ES-I3 (cell line): ENCODE data around the gene CAMK4.

Experiments used
- H3K36me3 ChIP-seq: 2 replicates; pipeline ENCODE4 v1.6.1; 2013; ENCODE audit warnings: mild to moderate bottlenecking, low read length, control low read depth, moderate library complexity; ENCODE audit not compliant: insufficient read depth
- H3K4me1 ChIP-seq: 2 replicates; pipeline ENCODE4 v1.6.1; 2013; ENCODE audit warnings: mild to moderate bottlenecking, control low read depth, low read length; ENCODE audit not compliant: insufficient read depth
- H3K9ac ChIP-seq: 2 replicates; pipeline ENCODE4 v1.6.1; 2013; ENCODE audit warnings: low read depth, mild to moderate bottlenecking, low read length, moderate library complexity
- H3K9me3 ChIP-seq: 2 replicates; pipeline ENCODE4 v1.6.1; 2013; ENCODE audit warnings: mild to moderate bottlenecking, low read length, moderate library complexity; ENCODE audit not compliant: control insufficient read depth, insufficient read depth

CAMK4 gene

DNA sequence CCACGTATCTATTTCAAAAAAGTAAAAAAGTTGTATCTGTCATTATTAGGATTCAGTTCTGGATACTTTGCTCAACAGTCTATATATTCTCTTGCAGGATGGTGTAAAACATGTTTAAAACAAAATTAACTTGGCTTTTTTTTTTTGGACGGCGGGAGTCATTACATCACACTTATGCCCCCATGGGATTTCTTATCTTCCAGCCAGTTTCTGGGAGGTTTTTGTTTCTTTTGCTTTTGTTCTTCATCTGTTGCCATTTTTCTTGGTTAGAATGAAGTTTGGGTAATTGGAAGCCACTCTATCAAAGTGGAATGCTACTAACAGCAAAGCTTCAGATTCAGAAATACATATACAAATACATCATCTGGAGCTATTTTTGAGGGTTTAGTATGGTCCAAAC is 289.9 kb downstream of the CAMK4 start:
- H3K9me3 ChIP-seq, result no peaks in the 10 kb centered on the region
- H3K36me3 ChIP-seq, result no peaks in the 10 kb centered on the region
- no peak overlapping the region for H3K9ac ChIP-seq
- H3K4me1 ChIP-seq, result no peaks in the 10 kb centered on the region

DNA sequence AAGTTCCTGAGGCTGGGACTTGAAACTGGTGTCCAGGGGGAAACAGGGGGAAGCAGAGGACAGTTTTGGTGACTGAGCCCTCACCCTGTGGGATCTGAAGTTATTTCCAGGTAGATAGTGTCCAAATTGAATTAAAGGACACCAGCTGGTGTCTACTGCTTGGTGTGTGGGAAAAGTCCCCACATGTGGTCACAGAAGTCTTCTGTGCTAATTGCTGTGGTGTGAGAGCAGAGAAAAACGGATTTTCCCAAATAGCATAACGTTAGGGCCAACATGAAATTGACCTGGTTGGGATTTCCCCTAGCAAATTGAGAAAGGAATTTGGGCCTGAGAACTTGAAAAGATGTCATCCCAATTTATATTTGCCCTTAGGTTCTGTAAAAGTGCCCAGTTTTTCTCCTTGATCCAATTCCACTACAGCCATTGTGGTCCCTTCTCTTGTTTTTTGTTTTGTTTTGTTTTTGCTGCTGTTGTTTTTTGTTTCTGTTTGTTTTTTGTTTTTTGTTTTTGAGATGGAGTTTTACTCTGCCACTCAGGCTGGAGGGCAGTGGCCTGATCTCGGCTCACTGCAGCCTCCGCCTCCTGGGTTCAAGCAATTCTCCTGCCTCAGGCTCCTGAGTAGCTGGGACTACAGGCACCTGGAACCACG is 293.8 kb downstream of the CAMK4 start:
- Histone ChIP-seq H3K9ac (no peak overlapping the region), H3K36me3 (no peaks in the 10 kb centered on the region), H3K9me3 (no peaks in the 10 kb centered on the region), H3K4me1 (no peaks in the 10 kb centered on the region)

DNA sequence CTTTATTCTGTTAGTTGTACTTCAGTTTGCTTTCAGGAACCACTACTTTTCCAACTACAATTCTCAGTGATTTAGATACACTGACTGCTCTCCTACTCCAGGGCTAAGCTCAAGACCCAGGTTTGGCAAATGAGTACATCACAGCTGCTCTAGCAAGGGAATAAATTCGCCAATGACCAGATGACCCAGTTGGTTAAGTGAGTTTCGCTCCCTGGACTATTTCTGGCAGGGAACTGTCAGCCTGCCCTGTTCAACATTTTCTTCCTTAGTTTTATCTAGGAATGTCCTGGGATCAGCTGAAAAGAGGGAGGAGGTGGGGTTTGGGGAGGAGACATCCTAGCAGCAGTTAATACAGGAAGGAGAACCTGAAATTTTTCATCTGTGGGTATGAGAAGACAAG is 294.6 kb downstream of the CAMK4 start:
- H3K4me1 ChIP-seq, result no peaks in the 10 kb centered on the region
- no peak overlapping the region for H3K9ac ChIP-seq
- H3K36me3 ChIP-seq, result no peaks in the 10 kb centered on the region
- no peaks in the 10 kb centered on the region for H3K9me3 ChIP-seq

DNA sequence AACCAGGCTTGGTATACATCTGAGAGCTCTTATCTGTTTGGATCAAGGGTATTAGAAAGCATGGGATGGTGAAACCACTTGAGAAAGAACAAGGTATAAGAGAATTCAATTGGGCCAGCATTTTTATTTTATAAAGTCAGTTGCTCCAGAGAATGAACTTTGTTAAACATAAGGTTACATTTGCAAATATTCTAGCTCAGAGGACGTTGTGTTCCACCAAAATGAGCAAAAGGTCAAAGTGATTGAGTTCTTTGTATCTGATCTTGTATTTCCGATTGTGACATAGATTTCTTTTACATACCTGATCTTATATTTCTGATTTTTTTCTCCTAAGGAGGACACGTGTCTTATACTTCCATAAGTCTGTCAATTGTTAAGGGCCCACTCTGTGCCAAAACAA is 296.7 kb downstream of the CAMK4 start:
- Histone ChIP-seq H3K9ac (no peak overlapping the region), H3K36me3 (no peaks in the 10 kb centered on the region), H3K4me1 (no peaks in the 10 kb centered on the region), H3K9me3 (no peaks in the 10 kb centered on the region)

DNA sequence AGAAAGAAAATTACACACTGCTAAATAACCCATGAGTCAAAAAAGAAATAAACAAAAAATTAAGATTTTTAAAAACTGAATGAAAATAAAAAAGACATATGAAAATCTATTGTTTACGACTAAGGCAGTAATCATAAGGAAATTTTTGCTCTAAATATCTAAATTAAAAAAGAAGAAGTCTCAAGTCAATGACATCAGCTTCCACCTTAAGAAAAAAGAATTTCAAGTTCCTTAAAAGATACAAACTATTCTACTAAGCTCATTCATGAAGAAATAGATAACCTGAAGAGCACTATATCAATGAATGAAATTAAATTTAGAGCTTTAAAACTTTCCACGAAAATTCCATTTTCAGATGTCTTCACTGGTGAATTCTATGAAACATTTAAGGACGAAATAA is 303.9 kb downstream of the CAMK4 start:
- Histone ChIP-seq H3K4me1 (no peaks in the 10 kb centered on the region), H3K9ac (no peak overlapping the region), H3K9me3 (no peaks in the 10 kb centered on the region), H3K36me3 (no peaks in the 10 kb centered on the region)

DNA sequence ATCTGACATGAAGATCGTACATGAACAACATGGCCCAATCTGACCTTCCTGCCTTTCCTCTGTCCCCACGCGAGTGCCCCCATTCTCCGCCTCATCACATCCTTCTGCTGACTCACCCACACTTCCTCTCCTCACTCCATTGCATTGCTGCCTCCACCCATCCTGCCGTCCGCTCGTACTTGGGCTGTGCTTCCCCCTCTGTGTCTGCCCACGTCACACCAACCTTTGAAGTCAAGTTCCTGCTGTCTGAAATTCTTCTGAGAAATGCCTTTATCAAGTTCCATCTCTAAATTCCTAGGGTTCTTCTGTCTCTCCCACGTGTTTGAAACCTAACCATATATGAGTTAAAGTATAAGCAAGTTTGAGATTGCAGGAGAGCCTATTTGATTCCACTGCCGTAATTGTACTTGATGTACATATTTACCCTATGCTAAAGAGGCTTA is 306.1 kb downstream of the CAMK4 start:
- Histone ChIP-seq H3K9me3 (no peaks in the 10 kb centered on the region), H3K9ac (no peak overlapping the region), H3K36me3 (no peaks in the 10 kb centered on the region), H3K4me1 (no peaks in the 10 kb centered on the region)

DNA sequence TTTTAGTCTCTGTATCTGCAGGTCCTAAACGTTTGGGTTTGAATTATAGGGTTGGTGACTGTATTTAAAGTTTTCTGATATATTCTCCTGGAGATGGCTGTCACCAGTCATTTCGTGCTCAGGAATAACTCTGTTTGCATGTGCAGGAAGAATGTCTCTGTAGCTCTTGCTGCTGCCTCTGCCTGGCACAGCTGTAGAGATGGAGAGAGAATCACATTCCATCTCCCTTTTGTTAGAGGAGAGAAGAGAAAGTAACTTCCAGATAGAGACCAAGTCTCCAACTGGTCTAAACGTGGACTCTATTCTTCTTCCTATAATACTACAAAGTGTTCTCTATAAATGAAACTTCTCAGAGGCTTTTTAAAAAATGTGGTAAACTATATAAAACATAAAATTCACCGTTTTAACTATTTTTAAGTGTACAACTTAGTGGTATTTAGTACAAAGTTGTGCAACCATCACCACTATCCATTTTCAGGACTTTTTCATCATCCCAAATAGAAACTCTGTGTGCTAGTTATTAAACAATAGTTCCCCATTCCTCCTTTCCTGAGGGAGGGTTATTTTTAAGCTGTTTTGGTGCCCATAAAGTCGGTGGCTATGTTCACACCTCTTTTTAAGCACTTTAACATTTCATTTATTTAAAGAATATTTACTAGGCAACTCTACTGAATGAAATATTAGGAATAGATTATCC is 308.9 kb downstream of the CAMK4 start:
- H3K9me3 ChIP-seq, result no peaks in the 10 kb centered on the region
- no peaks in the 10 kb centered on the region for H3K4me1 ChIP-seq
- H3K36me3 ChIP-seq, result no peaks in the 10 kb centered on the region
- H3K9ac ChIP-seq, result no peak overlapping the region

DNA sequence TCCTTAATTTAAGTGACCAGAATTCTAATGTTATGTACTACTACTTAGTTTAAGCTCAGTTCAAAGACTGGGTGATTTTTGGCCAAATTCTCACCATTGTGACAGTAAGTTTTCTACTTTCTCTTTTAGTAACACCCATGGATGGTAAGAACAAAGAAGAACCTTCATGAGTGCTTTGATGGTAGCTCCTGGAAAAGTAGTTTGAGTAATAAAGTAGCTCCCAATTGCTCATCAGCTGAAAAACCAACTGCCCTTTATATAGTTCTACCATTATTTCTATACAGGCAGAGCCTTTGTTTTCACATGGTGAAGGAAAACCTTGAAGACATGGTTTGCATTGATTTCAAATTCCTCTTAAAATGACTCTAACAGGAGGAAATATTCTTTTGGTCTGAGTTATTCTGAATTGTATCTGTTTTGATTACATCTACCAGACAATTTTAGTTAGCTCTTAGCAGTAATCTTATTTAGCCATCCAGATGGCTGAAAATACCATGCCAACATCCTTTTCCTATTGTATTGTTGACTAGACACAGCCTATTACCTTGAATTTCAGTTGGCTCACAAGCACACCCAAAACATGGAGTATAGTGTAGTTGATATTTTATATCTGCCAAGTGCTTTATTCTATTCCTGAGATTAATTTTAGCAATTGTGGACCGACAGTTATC is 311.8 kb downstream of the CAMK4 start:
- Histone ChIP-seq H3K9ac (no peak overlapping the region), H3K4me1 (no peaks in the 10 kb centered on the region), H3K9me3 (no peaks in the 10 kb centered on the region), H3K36me3 (no peaks in the 10 kb centered on the region)

DNA sequence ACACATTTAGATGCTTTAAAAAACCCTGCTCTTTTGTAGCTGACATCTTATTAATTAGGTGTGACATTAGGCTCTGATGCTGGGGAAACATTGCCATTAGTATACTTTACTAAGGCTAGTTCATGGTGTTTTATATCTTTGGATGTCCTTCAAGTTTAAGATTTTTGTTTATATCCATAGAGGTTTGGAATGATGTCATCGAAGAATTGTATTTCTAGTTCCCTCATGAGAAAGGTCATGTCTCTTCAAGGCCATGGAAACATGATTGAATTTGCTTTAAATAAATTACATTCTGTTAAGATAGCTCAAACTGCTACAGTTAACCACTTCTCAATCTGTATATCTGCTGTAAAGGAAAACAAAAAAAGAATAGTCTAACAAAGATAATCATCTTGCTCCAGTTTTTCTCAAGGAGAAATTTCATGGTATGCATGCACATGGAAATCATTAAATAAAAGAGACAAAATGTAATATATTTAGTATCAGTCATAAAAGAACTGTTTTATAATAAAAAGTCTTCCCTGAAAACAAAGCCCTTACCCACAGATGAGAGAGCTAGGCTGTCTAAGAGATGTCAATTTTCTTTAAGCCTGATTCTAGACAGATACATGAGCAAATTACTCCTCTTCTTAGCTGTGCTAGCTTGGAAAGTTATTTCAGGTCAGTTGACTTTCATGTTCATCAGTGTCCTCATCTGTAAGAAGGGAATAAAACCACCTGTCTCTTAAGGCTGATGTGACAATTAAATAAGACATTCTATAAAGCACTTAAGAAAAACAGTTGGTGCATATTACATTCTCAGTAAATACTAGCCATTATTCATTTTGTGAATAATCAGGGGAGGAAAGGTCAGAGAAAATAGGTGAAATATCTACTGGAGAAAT is 313.2 kb downstream of the CAMK4 start:
- H3K9me3 ChIP-seq, result no peaks in the 10 kb centered on the region
- no peaks in the 10 kb centered on the region for H3K36me3 ChIP-seq
- H3K9ac ChIP-seq, result no peak overlapping the region
- no peaks in the 10 kb centered on the region for H3K4me1 ChIP-seq
